OCI-LY1 (cell line): Measurements from ENCODE around the gene ATG5.

Experiments
- H2AFZ ChIP-seq: fragments of 200-600 bp; sonication (generic), shearing (Covaris generic); 2 replicates; pipeline ENCODE4 v1.6.0; 2014; ENCODE audit warnings: antibody characterized with exemption, mild to moderate bottlenecking, low read length
- H3F3A ChIP-seq: fragments of 200-600 bp; sonication (generic), shearing (Covaris generic); 2 replicates; pipeline ENCODE4 v1.6.0; 2014; ENCODE audit warnings: mild to moderate bottlenecking, antibody characterized with exemption, low read length, moderate library complexity; ENCODE audit not compliant: insufficient read depth
- H3K27ac ChIP-seq: fragments of 200-600 bp; sonication (generic); 2 replicates; pipeline ENCODE4 v1.5.1; 2014; ENCODE audit warnings: low read length, mixed run types, mild to moderate bottlenecking, low read depth; ENCODE audit not compliant: poor library complexity, severe bottlenecking
- H3K27me3 ChIP-seq: fragments of 200-600 bp; sonication (generic); 2 replicates; pipeline ENCODE4 v1.6.0; 2014; ENCODE audit warnings: antibody characterized with exemption, mild to moderate bottlenecking, low read length, moderate library complexity; ENCODE audit not compliant: insufficient read depth
- H3K36me3 ChIP-seq: fragments of 200-600 bp; sonication (generic); 2 replicates; pipeline ENCODE4 v1.6.1; 2014; ENCODE audit warnings: mild to moderate bottlenecking, antibody characterized with exemption, low read length, moderate library complexity, mixed read lengths; ENCODE audit not compliant: insufficient read depth
- H3K4me1 ChIP-seq: fragments of 200-600 bp; sonication (generic); 2 replicates; pipeline ENCODE4 v1.5.1; 2014; ENCODE audit warnings: mild to moderate bottlenecking, low read length, moderate library complexity; ENCODE audit not compliant: insufficient read depth, severe bottlenecking
- H3K4me2 ChIP-seq: fragments of 200-600 bp; sonication (generic), shearing (Covaris generic); 2 replicates; pipeline ENCODE4 v1.6.1; 2014; ENCODE audit warnings: low read length
- H3K4me3 ChIP-seq: fragments of 200-600 bp; sonication (generic); 2 replicates; pipeline ENCODE4 v1.5.1; 2014; ENCODE audit warnings: low read length, low read depth, mild to moderate bottlenecking, mixed read lengths; ENCODE audit not compliant: poor library complexity, severe bottlenecking
- H3K79me2 ChIP-seq: fragments of 200-600 bp; shearing (Covaris generic); 2 replicates; pipeline ENCODE4 v1.6.1; 2016; ENCODE audit warnings: mixed run types, low read length, mixed read lengths; ENCODE audit not compliant: insufficient read depth
- H3K9ac ChIP-seq: fragments of 200-600 bp; sonication (generic), shearing (Covaris generic); 2 replicates; pipeline ENCODE4 v1.6.1; 2014; ENCODE audit warnings: mild to moderate bottlenecking, low read length, mixed read lengths
- H3K9me2 ChIP-seq: fragments of 200-600 bp; sonication (generic), shearing (Covaris generic); 2 replicates; pipeline ENCODE4 v1.6.1; 2014; ENCODE audit warnings: low read depth, mild to moderate bottlenecking, low read length, mixed read lengths
- H3K9me3 ChIP-seq: fragments of 200-600 bp; shearing (Covaris generic); 2 replicates; pipeline ENCODE4 v1.6.1; 2014; ENCODE audit warnings: low read length, mixed read lengths
- H4K20me1 ChIP-seq: fragments of 200-600 bp; sonication (generic), shearing (Covaris generic); 2 replicates; pipeline ENCODE4 v1.6.0; 2016; ENCODE audit warnings: mild to moderate bottlenecking, low read length; ENCODE audit not compliant: insufficient read depth
- EZH2 ChIP-seq: fragments of 200-600 bp; sonication (generic), shearing (Covaris generic); IDR thresholded peaks from 2 replicates; pipeline ENCODE4 v1.8.0; 2017; ENCODE audit warnings: borderline replicate concordance, mixed run types, mild to moderate bottlenecking, antibody characterized with exemption, low read length, moderate library complexity, mixed read lengths
- TF ChIP-seq, protein P1 (sequence below): fragments of 200-600 bp; sonication (generic), shearing (Covaris generic); IDR thresholded peaks from 2 replicates; pipeline ENCODE4 v1.5.1; 2017; ENCODE audit warnings: mild to moderate bottlenecking, antibody characterized with exemption, low read length, moderate library complexity, mixed read lengths

Gene ATG5

DNA sequence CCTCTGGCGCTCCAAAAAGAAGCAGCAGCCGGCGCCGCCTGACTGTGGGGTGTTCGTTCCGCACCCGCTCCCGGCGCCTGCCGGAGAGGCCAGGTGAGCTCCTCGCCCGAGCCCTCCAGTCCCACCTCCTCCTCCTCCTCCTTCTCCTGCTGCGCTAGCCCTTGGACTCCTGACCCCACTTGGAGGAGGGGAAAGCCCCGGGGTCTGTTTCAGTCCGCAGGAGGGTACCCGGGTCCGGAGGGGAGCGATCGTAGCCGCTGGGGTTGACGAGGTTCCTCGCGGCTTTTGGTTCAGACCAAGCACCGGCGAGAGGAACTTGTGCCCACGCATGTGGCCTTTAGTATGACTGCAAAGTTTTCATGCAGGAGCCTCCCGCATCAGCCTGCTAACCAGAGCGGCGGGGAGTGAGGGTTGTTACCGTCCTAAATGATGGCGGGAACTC lies 35.5 kb upstream of the ATG5 start:
- Histone ChIP-seq H2AFZ (no peak overlapping the region), H3K4me3 (peak overlapping the region; percentile 50)

DNA sequence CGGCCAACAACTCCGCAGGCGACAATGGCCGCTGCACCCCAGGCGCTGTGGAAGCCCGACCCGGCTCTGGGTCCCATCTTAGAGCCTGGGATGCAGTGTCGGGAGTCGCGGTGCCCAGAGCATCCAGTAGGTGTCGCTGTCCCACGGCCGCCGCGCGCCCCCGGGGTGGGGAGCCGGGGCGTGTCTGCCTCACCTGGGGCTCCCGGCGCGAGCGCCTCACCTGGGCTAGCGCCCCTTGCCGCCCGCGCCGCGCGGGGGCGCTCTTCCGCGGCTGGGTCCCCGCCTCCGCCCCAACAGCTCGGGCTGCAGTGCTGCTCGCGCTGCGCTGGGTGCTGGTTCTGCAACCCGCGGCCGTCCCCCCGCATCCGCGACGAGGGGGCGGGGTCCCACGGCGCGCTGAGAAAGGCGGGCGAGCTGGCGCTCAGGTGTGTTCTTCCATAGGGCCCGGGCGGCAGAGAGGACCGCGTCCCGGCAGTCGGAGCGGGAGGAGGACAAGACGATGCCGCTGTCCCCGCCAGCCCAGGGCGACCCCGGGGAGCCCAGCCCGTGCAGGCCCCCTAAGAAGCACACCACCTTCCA lies 34.9 kb upstream of the ATG5 start, which contains the start of gene CRYBG1:
CRYBG1 (plus strand) TSS at position 308 of the 579 bp plus-strand sequence; CDS start at position 500, 192 bp downstream.
- Histone ChIP-seq H3K4me1 (peaks cover 18% of the 10 kb centered on the region), H3K79me2 (no peaks in the 10 kb centered on the region), H3K4me2 (peak within 1 kb of the TSS; percentile 69), H3K4me3 (peak within 1 kb of the TSS; percentile 50), H4K20me1 (no peaks in the 10 kb centered on the region), H3K9ac (no peak within 1 kb of the TSS), H3K27ac (no peak within 1 kb of the TSS), H3F3A (no peaks in the 10 kb centered on the region), H3K9me2 (no peaks in the 10 kb centered on the region), H2AFZ (no peak within 1 kb of the TSS), H3K36me3 (no peaks in the 10 kb centered on the region), H3K9me3 (no peaks in the 10 kb centered on the region), H3K27me3 (no peaks in the 10 kb centered on the region)
- no peak for TF ChIP-seq EZH2
- TF ChIP-seq, protein P1, sequence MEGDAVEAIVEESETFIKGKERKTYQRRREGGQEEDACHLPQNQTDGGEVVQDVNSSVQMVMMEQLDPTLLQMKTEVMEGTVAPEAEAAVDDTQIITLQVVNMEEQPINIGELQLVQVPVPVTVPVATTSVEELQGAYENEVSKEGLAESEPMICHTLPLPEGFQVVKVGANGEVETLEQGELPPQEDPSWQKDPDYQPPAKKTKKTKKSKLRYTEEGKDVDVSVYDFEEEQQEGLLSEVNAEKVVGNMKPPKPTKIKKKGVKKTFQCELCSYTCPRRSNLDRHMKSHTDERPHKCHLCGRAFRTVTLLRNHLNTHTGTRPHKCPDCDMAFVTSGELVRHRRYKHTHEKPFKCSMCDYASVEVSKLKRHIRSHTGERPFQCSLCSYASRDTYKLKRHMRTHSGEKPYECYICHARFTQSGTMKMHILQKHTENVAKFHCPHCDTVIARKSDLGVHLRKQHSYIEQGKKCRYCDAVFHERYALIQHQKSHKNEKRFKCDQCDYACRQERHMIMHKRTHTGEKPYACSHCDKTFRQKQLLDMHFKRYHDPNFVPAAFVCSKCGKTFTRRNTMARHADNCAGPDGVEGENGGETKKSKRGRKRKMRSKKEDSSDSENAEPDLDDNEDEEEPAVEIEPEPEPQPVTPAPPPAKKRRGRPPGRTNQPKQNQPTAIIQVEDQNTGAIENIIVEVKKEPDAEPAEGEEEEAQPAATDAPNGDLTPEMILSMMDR: peak; percentile 81

More for the DNA sequence above, 35.5 kb upstream of the ATG5 start:
- Histone ChIP-seq H4K20me1 (no peaks in the 10 kb centered on the region), H3K9me3 (no peaks in the 10 kb centered on the region), H3K27ac (no peak overlapping the region), H3K9ac (no peak overlapping the region), H3K4me1 (peaks cover 18% of the 10 kb centered on the region), H3F3A (no peaks in the 10 kb centered on the region), H3K27me3 (no peaks in the 10 kb centered on the region), H3K4me2 (peak overlapping the region; percentile 69), H3K36me3 (no peaks in the 10 kb centered on the region), H3K79me2 (no peaks in the 10 kb centered on the region), H3K9me2 (no peaks in the 10 kb centered on the region)
- TF ChIP-seq EZH2: no peak
- TF ChIP-seq, protein P1: no peak

DNA sequence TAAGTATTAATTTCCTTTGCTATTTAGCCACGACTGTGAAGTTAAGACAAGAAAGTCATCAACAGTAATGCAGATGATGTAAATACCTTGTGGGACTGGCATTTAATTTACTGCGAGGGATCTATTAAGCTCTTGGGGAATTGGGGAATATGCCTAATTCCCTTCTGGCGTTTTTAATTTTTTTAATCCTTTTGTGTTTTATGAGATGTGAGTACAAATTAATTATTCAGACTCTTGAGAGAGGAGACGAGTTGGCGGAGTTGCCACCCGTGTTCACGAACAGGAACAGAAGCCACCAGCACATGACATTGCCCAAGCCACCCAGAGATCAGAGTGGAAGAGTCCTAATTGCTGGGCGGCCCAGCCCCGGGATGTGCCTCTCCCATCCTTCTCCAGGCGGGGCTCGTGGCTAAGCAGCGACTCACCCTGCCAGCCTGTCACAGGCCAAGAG lies 34.4 kb upstream of the ATG5 start:
- H3K36me3 ChIP-seq: no peaks in the 10 kb centered on the region
- H3K4me1 ChIP-seq: peaks cover 18% of the 10 kb centered on the region
- peak overlapping the region; percentile 50 for H3K4me3 ChIP-seq
- no peak overlapping the region for H2AFZ ChIP-seq
- H3K27me3 ChIP-seq: no peaks in the 10 kb centered on the region
- H3K27ac ChIP-seq: no peak overlapping the region
- TF ChIP-seq, protein P1: no peak
- TF ChIP-seq EZH2: no peak
- no peaks in the 10 kb centered on the region for H3K79me2 ChIP-seq
- no peaks in the 10 kb centered on the region for H4K20me1 ChIP-seq
- peak overlapping the region; percentile 69 for H3K4me2 ChIP-seq
- no peaks in the 10 kb centered on the region for H3K9me2 ChIP-seq
- H3K9me3 ChIP-seq: no peaks in the 10 kb centered on the region
- no peaks in the 10 kb centered on the region for H3F3A ChIP-seq
- no peak overlapping the region for H3K9ac ChIP-seq
